Left lung (tissue), 10 donors: ENCODE measurements around the gene SNAP23. TPM values are rescaled to one million over a fixed set of nuclear protein-coding genes. Genes with fewer than 3 reads are reported as not detected.

ENCODE experiments used
- ATAC-seq: fragments of 200-7000 bp; cut with Tn5 transposase; one replicate; pipeline ENCODE4 v1.9.1; 2020; ENCODE audit warnings: moderate library complexity
- DNase-seq, 4 donors: peaks; one replicate each; pipeline ENCODE4 v3.0.0-alpha.2; 2013 to 2020
- H3K27ac ChIP-seq, 2 donors: fragments of 200-600 bp; sonication (generic) in 1 of 2; one replicate each; pipeline versions ENCODE4 v1.5.0 to v1.8.0; 2020 to 2021
- H3K27me3 ChIP-seq, 2 donors: fragments of 200-600 bp; sonication (generic) in 1 of 2; one replicate each; pipeline versions ENCODE4 v1.5.0 to v1.8.0; 2020 to 2021
- H3K36me3 ChIP-seq, 2 donors: fragments of 200-600 bp; sonication (generic) in 1 of 2; one replicate each; pipeline versions ENCODE4 v1.5.0 to v1.8.0; 2020 to 2021
- H3K4me1 ChIP-seq, 2 donors: fragments of 200-600 bp; one replicate each; pipeline ENCODE4 v1.8.0; 2021
- H3K4me3 ChIP-seq, 2 donors: fragments of 200-600 bp; sonication (generic) in 1 of 2; one replicate each; pipeline versions ENCODE4 v1.5.0 to v1.8.0; 2020 to 2021; ENCODE audit warnings: mild to moderate bottlenecking in 1 of 2
- H3K9me3 ChIP-seq, 2 donors: fragments of 200-600 bp; sonication (generic) in 1 of 2; one replicate each; pipeline versions ENCODE4 v1.5.0 to v1.8.0; 2020 to 2021
- intact Hi-C, 2 donors: fragments of 100-400 bp; cut with DNase I; formaldehyde crosslinking; loops; one replicate each; pipeline versions ENCODE4 v1.11.2 to v1.14.2; 2022
- polyA plus RNA-seq, 6 donors: library from polyadenylated mRNA; unstranded; fragments of 120-200 nt; gene quantifications; one replicate each; pipeline ENCODE4 v1.2.1, GENCODE V29; 2013; ENCODE audit not compliant: insufficient read length in 6 of 6
- total RNA-seq, 2 donors: library from RNA; stranded (reverse); fragmentation: NEBNext Ultra II Directional; extraction: Animal tissue kit (Norgen Biotek cat#: 25700); gene quantifications; one replicate each; pipeline ENCODE4 v1.2.1, GENCODE V29; 2021
- TF ChIP-seq, protein P1 (sequence below), 2 donors: fragments of 200-600 bp; sonication (generic) in 1 of 2; IDR thresholded peaks; one replicate each; pipeline versions ENCODE4 v1.5.0 to v1.8.0; 2021; ENCODE audit warnings: antibody characterized with exemption in 2 of 2
- donor health status: DM: no; HTN: yes; CAD: no.
- donor health status: DM: no; HTN: no; CAD: no.

The SNAP23 gene
- total and polyA plus RNA-seq, 8 donors = 84.8 to 97.1 (median 90.5) TPM

DNA sequence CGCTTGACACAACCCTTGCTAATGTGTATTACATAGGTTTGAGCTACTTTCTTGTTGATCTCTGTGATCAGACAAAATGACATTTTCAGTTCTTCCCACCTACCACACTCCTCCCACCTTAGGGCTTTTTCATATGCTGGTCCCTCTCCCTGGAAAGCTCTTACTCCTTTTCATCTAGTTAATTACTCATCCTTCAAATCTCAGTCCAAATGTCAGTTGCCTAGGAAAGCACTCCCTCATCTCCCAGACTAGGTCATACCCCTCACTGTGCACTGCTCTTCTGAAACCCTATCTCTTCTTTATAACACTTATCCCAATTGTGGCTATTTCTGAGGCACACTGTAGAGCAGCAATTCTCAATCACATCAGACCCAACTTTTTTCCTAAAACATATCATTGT is 11.8 kb upstream of the SNAP23 start:
- no peaks in the 10 kb centered on the region for H3K27me3 ChIP-seq
- H3K4me3 ChIP-seq = no peak overlapping the region
- H3K27ac ChIP-seq = no peak overlapping the region
- H3K36me3 ChIP-seq = peaks cover 0 to 8% of the 10 kb centered on the region in 2 donors
- DNase-seq (no peak), ATAC-seq (no peak)
- H3K9me3 ChIP-seq = no peaks in the 10 kb centered on the region
- peaks cover 0 to 9% of the 10 kb centered on the region in 2 donors for H3K4me1 ChIP-seq
- intact Hi-C loops = no loop called here
- TF ChIP-seq, protein P1, sequence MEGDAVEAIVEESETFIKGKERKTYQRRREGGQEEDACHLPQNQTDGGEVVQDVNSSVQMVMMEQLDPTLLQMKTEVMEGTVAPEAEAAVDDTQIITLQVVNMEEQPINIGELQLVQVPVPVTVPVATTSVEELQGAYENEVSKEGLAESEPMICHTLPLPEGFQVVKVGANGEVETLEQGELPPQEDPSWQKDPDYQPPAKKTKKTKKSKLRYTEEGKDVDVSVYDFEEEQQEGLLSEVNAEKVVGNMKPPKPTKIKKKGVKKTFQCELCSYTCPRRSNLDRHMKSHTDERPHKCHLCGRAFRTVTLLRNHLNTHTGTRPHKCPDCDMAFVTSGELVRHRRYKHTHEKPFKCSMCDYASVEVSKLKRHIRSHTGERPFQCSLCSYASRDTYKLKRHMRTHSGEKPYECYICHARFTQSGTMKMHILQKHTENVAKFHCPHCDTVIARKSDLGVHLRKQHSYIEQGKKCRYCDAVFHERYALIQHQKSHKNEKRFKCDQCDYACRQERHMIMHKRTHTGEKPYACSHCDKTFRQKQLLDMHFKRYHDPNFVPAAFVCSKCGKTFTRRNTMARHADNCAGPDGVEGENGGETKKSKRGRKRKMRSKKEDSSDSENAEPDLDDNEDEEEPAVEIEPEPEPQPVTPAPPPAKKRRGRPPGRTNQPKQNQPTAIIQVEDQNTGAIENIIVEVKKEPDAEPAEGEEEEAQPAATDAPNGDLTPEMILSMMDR (IDR thresholded peaks at IDR 0.05) = no peak

DNA sequence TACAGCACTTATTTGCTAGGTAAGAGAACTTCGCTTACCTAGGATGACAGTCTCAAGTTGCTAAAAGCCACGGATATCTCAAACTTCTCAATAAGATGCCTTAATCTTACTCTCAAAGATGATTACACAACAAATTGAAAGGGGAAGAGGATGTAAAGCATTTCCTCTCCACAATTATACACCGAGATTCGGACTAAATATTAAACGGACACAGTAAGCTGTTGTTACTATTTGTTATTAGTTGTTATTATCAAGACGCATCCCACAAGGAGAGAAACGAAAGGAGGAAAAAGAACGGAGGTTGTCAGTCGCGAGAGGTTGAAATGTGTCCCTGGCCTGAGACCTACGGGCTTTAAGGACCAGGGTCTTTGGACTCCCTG is 5.2 kb upstream of the SNAP23 start:
- DNase-seq (peak in 1 of 4 donors; percentile 27), ATAC-seq (no peak)
- intact Hi-C loops = no loop called here
- TF ChIP-seq, protein P1 (IDR thresholded peaks at IDR 0.05) = no peak
- no peaks in the 10 kb centered on the region for H3K9me3 ChIP-seq
- peaks cover 22 to 63% of the 10 kb centered on the region in 2 donors for H3K4me1 ChIP-seq
- no peaks in the 10 kb centered on the region for H3K36me3 ChIP-seq
- H3K27me3 ChIP-seq = no peaks in the 10 kb centered on the region
- peak overlapping the region; percentile 81 to 91 for H3K4me3 ChIP-seq
- H3K27ac ChIP-seq = peak overlapping the region; percentile 96 to 99

DNA sequence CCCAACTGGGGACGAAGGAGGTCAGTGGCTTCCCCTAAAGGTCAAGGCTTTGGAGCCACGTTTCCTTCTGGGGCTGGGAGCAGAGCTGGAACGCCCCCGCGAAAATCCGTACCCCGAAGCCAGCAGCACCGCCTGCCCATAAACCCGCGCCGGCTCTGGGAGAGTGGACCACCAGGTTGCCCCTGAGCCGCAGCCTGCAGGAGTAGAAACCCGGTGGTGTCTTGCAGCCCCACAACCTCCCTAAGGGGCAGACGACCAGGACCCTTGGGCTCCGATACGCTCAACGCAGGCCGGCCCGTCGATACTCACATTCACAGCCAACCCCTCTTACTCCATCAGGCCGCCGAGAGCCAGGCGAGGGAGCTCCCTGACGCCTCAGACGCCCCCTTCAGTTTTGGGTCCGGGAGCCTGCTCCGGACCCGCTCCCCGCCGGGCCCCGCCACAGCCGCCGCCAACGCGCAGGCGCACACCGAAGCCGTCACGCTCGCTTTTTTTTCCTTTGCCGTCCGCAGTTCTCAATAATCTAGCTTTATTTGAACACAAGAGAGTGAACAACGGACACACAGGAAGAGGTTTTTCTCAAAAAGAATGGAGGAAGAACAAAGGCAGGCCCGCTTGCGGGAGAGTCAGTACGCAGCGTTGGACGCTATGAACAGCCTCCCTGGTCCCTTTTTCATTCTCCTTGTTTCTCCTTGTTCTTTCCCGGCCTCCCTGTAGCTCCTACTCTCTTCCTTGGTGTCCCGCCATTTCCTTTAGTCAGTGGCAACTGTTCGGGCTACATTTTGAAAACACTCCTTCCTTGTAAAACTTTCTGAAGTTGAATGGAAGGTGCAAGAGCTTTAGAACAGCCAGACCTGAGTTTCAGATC is 4.5 kb upstream of the SNAP23 start, which contains the start of gene ZNF106:
Gene ZNF106 (minus strand): TSS at position 471 of the 868 bp plus-strand sequence. CDS start 18,852 bp downstream, outside the sequence.
- no peaks in the 10 kb centered on the region for H3K9me3 ChIP-seq
- H3K4me1 ChIP-seq = peaks cover 22 to 63% of the 10 kb centered on the region in 2 donors
- intact Hi-C loops = no loop called here
- H3K27me3 ChIP-seq = no peaks in the 10 kb centered on the region
- TF ChIP-seq, protein P1 (IDR thresholded peaks at IDR 0.05) = no peak
- ATAC-seq = peak; percentile 70
- peak within 1 kb of the TSS; percentile 81 to 91 for H3K4me3 ChIP-seq
- peak; percentile 88 to 96 (median 93) for DNase-seq
- H3K36me3 ChIP-seq = no peaks in the 10 kb centered on the region
- peak within 1 kb of the TSS; percentile 96 to 99 for H3K27ac ChIP-seq

DNA sequence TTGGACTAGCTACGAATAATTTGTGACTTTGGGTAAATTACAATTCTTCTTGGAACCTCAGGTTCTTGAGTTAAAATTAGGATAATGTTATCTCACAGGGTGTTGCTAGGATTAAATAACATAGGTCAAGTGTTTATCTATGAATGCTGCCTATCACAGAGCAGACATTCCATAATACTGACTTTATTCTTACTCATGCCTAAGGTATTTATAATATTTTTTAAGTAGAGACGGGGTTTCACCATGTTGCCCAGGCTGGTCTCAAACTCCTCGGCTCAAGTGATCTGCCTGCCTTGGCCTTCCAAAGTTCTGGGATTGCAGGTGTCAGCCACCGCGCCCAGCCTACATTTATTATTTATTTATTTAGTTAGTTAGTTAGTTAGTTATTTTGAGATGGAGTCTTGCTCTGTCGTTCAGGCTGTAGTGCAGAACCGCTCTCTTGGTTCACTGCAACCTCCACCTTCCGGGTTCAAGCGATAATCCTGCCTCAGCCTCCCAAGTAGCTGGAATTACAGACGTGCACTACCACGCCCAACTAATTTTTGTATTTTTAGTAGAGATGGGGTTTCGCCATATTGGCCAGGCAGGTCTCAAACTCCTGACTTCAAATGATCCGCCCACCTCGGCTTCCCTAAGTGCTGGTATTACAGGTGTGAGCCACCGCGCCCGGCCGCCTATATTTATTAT is 3.8 kb upstream of the SNAP23 start:
- peaks cover 22 to 71% of the 10 kb centered on the region in 2 donors for H3K4me1 ChIP-seq
- intact Hi-C loops = no loop called here
- DNase-seq (peak in 1 of 4 donors; percentile 24), ATAC-seq (peak; percentile 48)
- H3K27ac ChIP-seq = peak overlapping the region; percentile 96 to 99
- H3K4me3 ChIP-seq = peak overlapping the region; percentile 81 to 91
- H3K36me3 ChIP-seq = no peaks in the 10 kb centered on the region
- no peaks in the 10 kb centered on the region for H3K9me3 ChIP-seq
- no peaks in the 10 kb centered on the region for H3K27me3 ChIP-seq
- TF ChIP-seq, protein P1 (IDR thresholded peaks at IDR 0.05) = no peak

DNA sequence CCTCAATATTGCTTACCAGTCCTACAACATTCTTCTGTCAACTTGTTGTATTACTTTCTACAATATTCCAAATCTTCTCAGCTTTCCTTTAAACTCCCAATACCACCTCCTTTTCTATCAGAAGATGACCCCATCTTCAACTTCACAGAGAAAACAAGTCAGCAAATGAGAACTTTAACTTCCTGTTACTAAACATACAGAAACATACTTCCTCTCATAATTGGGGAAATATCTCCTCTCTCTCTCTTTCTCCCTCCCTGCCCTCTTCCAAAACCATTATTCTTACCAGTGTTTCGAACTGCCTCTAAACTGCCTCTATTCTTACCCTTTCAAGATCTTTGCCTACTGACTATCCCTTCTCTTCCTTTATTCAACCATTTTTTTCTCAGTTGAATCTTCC is 1.8 kb upstream of the SNAP23 start:
- intact Hi-C loops = no loop called here
- TF ChIP-seq, protein P1 (IDR thresholded peaks at IDR 0.05) = no peak
- Histone ChIP-seq H3K9me3 (no peaks in the 10 kb centered on the region), H3K27me3 (no peaks in the 10 kb centered on the region), H3K4me1 (peaks cover 22 to 81% of the 10 kb centered on the region in 2 donors), H3K4me3 (peak overlapping the region in 1 of 2 donors; percentile 5), H3K36me3 (no peaks in the 10 kb centered on the region), H3K27ac (peak overlapping the region; percentile 94 to 95)
- no peak for ATAC-seq
- DNase-seq = no peak
